ENCODE measurements around the gene PLEKHG4. TPM values are rescaled to one million over a fixed set of nuclear protein-coding genes. Genes with fewer than 3 reads are reported as not detected.

The PLEKHG4 gene
- total RNA-seq, 1 donor from 2014 or later: 11.6 TPM

DNA sequence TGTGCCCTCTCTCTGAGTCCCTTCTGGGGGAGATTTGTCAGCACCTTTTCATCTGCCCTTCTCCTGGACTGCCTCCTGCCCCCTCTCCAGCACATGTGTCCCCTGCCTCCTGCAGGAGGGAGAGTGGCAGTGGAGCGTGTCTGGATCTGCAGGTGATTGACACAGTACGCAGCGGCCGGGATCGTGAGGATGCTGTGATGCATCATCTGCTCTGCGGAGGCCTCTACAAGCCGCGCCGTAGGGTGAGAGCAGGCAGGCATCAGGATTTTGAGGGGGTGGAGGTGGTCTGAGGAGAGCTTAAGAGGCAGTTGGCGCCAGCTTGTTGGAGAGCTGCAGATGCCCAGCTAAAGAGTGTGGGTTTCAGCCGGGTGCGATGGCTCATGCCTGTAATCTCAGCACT, 19.6 kb upstream of the PLEKHG4 start:
- DNase-seq (ENCODE audit: low read depth in 2 of 2): no peak

DNA sequence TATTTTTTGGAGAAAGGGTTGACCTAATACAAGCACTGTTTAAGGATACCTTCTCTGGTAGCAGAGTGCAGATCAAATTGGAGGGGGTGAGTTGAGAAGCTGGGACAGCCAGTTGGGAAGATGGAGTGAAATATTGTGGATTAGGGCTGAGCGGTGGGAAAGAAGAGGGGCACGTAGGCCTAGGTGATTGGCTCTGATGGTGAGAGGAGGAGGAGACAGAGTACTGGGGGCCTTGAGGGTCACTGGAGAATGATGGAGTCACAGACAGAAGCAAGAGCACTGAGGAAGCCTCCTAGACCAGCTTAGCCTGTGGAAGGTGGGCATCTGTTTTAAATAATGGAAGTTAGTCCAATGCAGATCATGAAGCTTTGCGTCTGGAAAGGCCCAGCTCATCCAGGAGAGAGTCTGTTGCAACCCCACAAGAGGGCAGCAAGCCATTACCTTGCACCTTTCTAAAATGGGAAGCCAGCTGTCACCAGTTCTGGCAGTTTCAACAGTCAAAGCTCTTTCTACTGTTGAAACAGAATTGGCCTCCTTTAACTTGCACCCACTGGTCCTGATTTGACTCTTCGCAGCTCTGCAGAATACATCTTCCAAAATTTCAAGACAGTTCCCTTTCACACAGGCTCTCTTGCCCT, 18.8 kb upstream of the PLEKHG4 start:
- peak in 1 of 2 donors; percentile 52 for DNase-seq (ENCODE audit: low read depth in 2 of 2)

DNA sequence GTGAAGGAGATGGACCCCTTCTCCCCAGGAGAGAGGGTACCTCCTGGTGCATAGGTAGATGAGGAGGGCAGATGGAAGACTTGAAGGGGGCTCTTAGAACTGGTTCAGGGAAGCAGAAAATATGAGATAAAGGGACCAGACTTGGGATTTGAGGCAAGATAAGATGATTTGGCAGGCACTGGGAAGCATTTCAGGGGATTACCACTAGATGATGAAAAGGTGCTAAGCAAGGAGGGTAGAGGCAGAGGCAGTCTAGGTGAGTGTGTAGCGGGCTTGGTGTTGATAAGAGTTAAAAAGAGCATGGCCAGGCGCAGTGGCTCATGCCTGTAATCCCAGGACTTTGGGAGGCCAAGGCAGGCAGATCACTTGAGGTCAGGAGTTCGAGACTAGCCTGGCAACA, 16.1 kb upstream of the PLEKHG4 start:
- no peak for DNase-seq (ENCODE audit: low read depth in 2 of 2)

- no peak for DNase-seq (ENCODE audit: low read depth in 2 of 2)
Observed at GRCh38 chr16:67264277-67264676, 15.1 kb upstream of the PLEKHG4 start.

- DNase-seq (ENCODE audit: low read depth in 2 of 2): no peak
Observed at GRCh38 chr16:67264866-67265265, 14.5 kb upstream of the PLEKHG4 start.

DNA sequence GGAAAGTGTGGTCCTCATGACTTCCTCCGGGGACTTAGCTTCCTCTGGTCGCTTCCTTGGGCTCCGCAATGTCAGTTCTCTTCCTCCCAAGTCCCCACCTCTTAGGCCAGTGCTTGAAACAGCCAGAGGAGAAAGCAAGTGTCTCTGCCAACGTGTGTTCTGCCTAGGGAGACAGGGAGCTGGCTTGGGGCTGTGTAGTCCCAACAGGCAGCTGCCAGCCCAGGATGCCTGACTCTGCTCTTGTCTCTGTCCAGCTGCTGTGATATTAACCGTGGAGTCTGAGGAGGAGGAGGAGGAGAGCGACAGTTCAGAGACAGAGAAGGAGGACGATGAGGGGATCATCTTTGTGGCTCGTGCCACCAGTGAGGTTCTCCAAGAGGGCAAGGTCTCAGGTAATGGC, 13.5 kb upstream of the PLEKHG4 start:
- no peak for DNase-seq (ENCODE audit: low read depth in 2 of 2)

DNA sequence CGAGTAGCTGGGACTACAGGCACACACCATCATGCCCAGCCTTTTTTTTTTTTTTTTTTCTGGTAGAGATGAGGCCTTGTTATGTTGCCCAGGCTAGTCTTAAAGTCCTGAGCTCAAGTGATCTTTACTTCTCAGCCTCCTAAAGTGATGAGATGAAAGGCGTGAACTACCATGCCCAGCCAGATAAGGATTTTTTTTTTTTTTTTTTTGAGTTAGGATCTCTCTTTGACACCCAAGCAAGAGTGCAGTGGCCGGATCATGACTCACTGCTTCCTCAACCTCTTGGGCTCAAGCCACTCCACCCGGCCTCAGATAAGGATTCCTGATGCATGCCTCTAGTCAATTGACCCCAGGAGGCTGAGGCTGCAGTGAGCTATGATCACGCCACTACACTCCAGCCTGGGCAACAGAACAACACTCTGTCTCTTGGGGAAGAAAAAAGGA, 11.2 kb upstream of the PLEKHG4 start:
- DNase-seq (ENCODE audit: low read depth in 2 of 2): peak in 1 of 2 donors; percentile 85

DNA sequence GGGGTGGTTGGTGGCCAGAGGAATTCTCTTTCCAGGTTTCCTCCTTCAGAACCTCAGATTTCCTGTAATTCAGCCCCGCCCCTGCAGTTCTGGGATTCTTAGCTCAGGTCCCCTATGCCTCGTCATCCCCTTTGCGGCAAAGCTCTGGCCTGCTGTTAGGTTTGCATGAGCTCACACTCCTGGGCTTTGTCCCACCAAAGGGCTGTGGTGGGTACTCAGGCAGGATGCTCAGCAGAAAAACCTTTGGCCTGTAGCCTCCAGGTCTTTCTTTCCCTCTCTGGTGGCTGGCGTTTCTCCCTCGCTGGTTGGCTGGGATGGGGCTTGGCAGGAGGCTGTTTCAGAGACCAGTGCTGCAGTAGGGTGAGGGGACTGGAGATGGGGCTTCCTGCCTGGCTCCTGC, 9.6 kb upstream of the PLEKHG4 start:
- peak in 1 of 2 donors; percentile 53 for DNase-seq (ENCODE audit: low read depth in 2 of 2)

GRCh38 chr16:67270931-67271338, 8.4 kb upstream of the PLEKHG4 start:
- no peak for DNase-seq (ENCODE audit: low read depth in 2 of 2)

DNA sequence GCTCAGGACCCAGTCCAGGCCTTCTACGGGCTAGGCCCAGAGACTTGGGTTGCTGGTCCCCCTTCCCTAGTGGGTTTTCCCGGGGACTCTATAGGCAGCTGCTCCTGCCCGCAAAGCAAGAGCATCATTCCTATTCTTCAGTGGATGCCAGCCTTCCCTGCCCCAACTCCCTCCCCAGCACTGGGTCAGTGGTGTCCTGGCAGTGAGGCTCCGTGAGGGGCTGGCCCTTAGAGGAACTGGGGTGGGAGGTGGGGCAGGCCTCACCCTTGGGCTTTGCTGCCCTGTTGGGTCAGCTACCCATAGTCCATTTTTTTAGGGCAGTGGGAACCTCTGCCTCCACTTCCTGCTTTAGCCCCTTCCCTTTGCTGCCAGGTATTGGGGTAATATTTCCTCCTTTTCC, 7.9 kb upstream of the PLEKHG4 start:
- no peak for DNase-seq (ENCODE audit: low read depth in 2 of 2)

DNA sequence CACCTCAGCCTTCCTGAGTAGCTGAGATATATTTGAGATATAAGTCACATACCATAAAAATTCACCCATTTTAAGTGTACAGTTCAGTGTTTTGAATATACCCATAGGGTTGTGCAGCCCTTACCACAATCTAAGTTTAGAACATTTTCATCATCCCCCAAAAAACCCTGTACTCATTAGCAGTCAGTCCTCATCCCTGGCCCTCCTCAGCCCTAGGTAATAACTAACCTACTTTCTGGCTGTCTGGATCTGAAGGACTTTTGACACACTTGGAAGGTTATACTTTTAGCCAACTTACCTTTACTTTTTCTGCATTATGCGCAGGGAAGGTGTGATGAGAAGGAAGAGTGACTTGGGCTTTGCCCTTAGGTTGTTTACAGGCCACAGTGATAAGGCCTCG, 4.0 kb upstream of the PLEKHG4 start:
- DNase-seq (ENCODE audit: low read depth in 2 of 2): no peak

- DNase-seq (ENCODE audit: low read depth in 2 of 2): peak; percentile 66 to 89
Observed at GRCh38 chr16:67277294-67277998, 1.9 kb upstream of the PLEKHG4 start.

- DNase-seq (ENCODE audit: low read depth in 2 of 2): peak in 1 of 2 donors; percentile 71
Observed at GRCh38 chr16:67277999-67278772, 1.1 kb upstream of the PLEKHG4 start.

- peak in 1 of 2 donors; percentile 28 for DNase-seq (ENCODE audit: low read depth in 2 of 2)
Observed at GRCh38 chr16:67278773-67279295, 498 bp upstream of the PLEKHG4 start.

- no peak for DNase-seq (ENCODE audit: low read depth in 2 of 2)
Observed at GRCh38 chr16:67280090-67281015, 1.0 kb downstream of the PLEKHG4 start.

DNA sequence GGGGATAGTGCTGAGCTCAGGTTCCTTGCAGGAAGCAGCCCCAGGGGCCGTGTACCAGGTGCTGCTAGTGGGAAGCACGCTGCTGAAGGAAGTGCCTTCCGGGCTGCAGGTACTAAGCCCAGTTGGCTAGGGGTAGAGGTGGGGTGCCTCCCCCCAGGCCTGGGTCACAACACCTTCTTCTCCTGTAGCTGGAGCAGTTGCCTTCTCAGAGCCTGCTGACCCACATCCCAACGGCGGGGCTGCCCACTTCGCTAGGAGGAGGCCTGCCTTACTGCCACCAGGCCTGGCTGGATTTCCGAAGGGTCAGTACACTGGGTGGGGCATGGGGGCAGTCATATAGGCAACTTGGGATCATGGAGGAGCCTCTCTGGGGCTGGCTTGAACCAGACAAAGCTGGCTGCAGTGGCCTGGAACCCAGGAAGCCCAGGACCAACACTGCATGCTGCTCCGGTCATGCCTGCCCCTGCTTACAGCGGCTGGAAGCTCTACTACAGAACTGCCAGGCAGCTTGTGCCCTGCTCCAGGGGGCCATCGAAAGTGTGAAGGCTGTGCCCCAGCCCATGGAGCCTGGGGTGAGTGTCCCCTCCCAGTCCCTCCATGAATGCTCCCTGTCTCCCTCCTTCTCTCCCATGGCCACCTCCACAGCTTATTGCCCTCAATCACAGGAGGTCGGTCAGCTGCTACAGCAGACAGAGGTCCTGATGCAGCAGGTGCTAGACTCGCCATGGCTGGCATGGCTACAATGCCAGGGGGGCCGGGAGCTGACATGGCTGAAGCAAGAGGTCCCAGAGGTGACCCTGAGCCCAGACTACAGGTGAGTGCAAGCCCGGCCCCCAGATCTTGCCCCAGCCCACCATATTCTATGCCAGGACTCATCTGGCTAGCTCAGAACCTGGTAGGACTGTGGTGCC, 2.5 kb downstream of the PLEKHG4 start:
- no peak for DNase-seq (ENCODE audit: low read depth in 2 of 2)

DNA sequence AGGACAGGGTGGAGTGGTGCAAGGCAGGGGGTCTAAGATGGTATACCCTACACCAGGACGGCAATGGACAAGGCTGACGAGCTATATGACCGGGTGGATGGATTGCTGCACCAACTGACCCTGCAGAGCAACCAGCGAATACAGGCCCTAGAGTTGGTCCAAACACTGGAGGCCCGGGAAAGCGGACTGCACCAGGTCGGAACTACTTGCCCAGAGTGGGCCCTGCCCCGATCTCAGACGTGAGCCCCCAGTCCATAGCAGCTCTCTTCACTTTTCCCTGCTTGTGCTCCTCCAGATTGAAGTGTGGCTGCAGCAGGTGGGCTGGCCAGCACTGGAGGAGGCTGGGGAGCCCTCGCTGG, 3.1 kb downstream of the PLEKHG4 start:
- DNase-seq (ENCODE audit: low read depth in 2 of 2): no peak

DNA sequence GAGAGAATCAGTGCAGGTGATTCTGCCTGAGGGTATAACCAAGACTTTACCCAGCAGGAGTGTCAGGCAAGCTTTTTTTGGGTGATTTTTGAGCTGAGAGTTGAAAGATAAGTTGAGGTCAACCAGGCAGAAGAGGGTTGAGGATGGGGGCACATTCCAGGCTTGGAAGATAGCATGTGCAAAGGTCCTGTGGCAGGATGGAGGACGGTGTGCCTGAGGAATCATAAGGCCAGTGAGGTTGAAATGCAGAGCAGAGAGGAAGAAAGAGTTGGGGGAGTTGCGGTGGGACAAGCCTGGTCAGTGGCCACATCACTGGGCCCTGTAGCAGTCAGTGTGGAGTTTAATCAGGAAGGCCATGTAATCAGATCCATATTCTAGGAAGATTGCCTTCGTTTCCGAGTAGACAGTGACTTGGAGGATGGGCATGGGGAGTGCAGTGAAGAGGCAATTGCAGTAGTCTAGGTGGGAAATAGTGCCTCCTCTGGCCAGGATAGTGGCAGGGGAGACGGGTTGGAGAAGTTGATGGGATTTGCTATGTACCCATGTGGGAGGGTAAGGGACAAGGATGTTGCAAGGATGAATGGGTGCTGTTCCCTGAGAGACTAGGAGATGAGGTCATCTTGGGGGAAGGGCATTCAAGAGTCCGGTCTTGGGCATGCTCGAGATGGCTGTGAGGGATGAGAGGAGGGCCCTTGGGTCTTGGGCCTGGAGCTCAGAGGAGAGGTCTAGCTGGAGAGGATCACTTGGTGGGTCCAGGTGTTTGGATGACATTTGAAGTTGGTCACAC, 3.9 kb downstream of the PLEKHG4 start:
- no peak for DNase-seq (ENCODE audit: low read depth in 2 of 2)

DNA sequence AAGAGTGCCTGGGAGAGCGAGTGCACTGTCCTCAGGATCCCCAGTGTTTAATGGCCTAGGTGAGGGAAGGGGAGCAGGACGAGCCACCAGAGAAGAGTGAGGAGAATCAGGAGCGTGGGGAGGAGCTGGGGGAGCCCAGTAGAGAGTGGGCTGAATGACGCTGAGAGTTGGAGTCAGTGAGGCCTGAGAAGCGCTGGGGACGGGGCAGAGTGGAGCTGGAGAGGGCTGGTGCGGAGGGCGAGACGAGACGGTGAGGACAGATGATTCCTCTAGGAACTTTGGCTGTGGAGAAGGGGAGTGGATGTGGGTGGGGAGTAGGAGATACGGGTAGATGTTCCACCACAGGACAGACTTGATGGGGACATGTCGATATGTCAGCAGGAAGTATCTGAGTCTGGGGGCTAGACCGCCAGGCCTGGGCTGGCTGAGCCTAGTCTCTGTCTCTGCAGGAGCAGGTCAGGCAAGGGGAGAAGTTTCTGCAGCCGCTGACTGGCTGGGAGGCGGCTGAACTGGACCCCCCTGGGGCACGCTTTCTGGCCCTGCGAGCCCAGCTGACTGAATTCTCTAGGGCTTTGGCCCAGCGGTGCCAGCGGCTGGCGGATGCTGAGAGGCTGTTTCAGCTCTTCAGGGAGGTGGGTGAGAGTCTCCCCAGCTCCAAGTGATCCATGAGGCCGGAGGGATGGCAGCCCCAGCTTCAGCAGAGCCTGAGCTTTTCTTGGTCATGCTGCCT, 4.7 kb downstream of the PLEKHG4 start:
- no peak for DNase-seq (ENCODE audit: low read depth in 2 of 2)

All from dermis microvascular lymphatic vessel endothelial cell (primary cell).